SJCRH30 (cell line): Measurements from ENCODE around the gene APBB3. TPM values are rescaled to one million over a fixed set of nuclear protein-coding genes. Genes with fewer than 3 reads are reported as not detected.

Experiments used
- DNase-seq, 2 experiments: peaks; one replicate each; pipeline ENCODE4 v3.0.0-alpha.2; 2015 to 2020
- H3K27ac ChIP-seq: fragments of 250-450 bp; sonication (Bioruptor Pico); 2 replicates; pipeline ENCODE4 v1.5.1; 2020; ENCODE audit warnings: mild to moderate bottlenecking, moderate library complexity
- H3K27me3 ChIP-seq: fragments of 250-450 bp; sonication (Bioruptor Pico); 2 replicates; pipeline ENCODE4 v1.5.1; 2020; ENCODE audit warnings: mild to moderate bottlenecking, moderate library complexity
- H3K36me3 ChIP-seq: fragments of 250-450 bp; sonication (Bioruptor Pico); 2 replicates; pipeline ENCODE4 v1.5.1; 2020; ENCODE audit warnings: mild to moderate bottlenecking, moderate library complexity
- H3K4me1 ChIP-seq: fragments of 250-450 bp; sonication (Bioruptor Pico); 2 replicates; pipeline ENCODE4 v1.5.1; 2020; ENCODE audit warnings: mild to moderate bottlenecking, moderate library complexity
- H3K4me3 ChIP-seq: fragments of 250-450 bp; sonication (Bioruptor Pico); 2 replicates; pipeline ENCODE4 v1.5.1; 2020; ENCODE audit warnings: mild to moderate bottlenecking, moderate library complexity
- H3K9me3 ChIP-seq: fragments of 250-450 bp; sonication (Bioruptor Pico); replicated peaks from 2 replicates; pipeline ENCODE4 v1.5.1; 2020; ENCODE audit warnings: mild to moderate bottlenecking, moderate library complexity
- total RNA-seq: library from RNA; depleted of rRNA; stranded (reverse); fragments of >200 nt; shearing (Covaris generic); gene quantifications from 2 replicates; pipeline ENCODE4 v1.2.3, GENCODE V29; 2014

Gene APBB3
- total RNA-seq, 1 experiment from 2014 or later, result 16.9 TPM

DNA sequence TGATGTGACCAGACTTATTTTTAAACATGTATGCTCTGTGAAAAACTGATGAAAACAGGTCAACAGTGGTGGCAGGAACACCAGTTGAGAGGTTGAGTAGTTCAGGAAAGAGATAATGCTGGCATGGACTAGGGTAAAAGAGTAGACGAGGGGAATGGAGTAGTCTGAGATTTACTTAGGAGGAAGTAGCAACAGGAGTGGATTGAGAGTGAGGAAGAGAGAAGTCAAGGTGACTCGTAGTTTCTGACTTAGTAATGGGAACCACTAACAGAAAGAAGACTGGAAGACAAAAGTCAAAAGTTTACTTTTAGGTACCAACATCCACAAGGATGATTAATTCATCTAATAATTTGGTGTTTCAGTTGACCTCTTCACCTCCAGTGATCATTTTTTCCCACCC is 10.7 kb downstream of the APBB3 start:
- no peak overlapping the region for H3K27ac ChIP-seq
- no peaks in the 10 kb centered on the region for H3K27me3 ChIP-seq
- peaks cover 9% of the 10 kb centered on the region for H3K4me1 ChIP-seq
- no peaks in the 10 kb centered on the region for H3K9me3 ChIP-seq
- no peak overlapping the region for H3K4me3 ChIP-seq
- H3K36me3 ChIP-seq, result peaks cover 40% of the 10 kb centered on the region
- DNase-seq, result no peak

DNA sequence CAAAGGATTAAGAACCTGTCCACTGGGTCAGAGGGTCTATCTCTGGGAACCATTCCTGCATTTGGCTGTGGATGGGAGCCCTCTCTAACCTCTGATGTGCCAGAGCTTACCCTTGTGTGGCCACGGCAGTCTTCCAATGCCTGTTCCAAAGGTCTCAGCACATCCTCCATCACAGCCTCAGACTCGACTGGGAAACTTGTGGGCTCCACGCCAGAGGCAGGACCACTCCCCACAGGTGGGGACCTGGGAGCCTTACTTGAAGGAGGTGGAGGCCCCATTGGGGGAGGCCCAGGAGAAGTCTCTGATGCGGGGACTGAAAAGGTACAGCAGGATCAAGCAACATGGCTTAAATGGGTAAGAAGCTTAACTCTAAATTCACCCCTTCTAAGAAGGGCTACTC is 12.5 kb downstream of the APBB3 start:
- H3K9me3 ChIP-seq, result no peaks in the 10 kb centered on the region
- peaks cover 5% of the 10 kb centered on the region; the same call in 1 of the 2 replicates for H3K4me1 ChIP-seq
- no peaks in the 10 kb centered on the region for H3K27me3 ChIP-seq
- peaks cover 48% of the 10 kb centered on the region for H3K36me3 ChIP-seq
- no peak overlapping the region for H3K4me3 ChIP-seq
- DNase-seq, result no peak
- no peak overlapping the region for H3K27ac ChIP-seq

DNA sequence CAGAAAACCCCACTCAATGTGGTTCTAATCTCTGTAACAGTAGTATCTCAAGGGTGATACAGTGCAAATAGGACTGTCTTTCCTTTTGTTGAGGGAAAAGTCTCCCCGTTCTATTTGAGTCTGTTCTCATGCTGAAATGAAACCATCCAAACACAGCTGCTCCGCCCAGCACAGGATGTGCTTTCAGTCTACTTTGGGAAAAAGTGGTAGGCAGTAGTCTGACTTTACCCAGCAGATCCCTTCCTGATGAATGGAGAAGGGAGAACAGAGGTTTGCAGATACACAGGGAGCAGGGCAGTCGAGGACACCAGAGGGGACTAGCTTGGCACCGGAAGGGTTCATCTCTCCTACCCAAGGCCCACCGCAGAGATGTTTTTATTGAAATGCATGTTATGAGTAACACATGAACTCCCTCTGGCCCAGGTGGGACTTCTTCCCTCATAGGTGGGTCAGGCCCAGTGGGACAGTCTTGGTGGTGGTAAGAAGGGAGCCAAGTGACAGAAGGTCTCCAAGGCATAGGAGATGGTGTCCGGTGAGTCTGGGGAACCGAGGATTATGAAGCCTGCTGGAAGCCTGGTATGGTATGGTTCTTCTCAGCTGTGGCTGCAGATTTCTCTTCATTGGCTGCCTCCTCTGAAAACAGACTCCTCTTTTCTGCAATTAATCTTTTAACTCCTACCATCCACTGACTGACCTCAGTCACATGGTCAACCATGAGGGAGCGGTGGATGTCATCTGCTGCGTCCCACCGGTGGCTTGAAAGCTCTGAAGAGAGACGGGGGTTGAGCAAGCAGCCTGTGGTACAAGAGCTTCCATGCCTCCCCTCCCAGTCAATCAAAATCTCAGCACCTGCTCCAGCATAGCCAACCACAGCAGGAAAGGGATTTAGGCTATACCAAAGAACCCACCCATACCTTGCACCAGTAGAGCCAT is 14.0 kb downstream of the APBB3 start:
- Histone ChIP-seq H3K4me1 (no peaks in the 10 kb centered on the region), H3K36me3 (peaks cover 50% of the 10 kb centered on the region), H3K27me3 (no peaks in the 10 kb centered on the region), H3K27ac (no peak overlapping the region), H3K9me3 (no peaks in the 10 kb centered on the region), H3K4me3 (no peak overlapping the region)
- no peak for DNase-seq

DNA sequence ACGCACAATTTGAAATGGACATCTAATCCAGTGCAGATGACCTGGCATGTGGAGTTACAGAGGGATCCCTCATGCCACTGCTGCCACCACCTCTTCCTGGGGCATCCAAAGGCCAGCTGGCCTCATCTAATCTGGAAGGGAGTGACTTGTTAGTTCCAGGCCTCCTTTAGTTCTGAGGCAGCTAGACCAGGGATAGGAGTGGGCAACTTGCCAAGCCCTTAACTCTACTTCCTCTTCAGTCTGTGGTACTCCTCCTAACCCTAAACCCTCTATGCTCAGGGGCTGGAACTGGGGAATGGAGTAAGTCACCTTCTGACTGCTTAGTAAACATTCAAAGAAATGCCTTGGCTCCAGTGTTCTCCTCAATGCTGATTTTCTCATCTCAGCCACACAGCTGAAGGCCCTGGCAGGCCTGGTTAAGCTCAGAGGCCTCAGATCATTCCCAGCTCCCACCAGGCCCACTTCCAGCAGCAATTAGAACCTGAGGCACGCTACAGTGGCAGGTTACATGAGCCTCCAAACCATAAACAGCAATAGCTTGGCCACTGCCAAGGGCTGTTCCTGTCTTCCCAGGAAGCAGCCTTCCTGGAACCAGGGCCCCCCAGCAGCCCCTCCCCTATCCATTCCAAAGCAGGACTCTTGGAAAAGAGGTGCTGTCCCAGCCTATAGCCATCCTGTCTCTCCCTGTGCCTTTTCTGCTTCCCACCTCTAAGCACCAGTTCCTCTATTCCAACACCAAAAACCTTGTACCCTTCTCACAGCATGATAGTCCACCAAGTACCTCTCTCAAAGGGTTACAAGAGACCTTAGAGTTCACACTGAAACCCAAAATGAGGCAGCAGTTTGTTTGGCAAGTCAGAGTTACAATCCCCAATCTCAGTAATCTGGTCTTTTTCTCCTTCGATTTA is 14.9 kb downstream of the APBB3 start:
- H3K27ac ChIP-seq, result no peak overlapping the region
- peak in 1 of 2 experiments; percentile 33 for DNase-seq

DNA sequence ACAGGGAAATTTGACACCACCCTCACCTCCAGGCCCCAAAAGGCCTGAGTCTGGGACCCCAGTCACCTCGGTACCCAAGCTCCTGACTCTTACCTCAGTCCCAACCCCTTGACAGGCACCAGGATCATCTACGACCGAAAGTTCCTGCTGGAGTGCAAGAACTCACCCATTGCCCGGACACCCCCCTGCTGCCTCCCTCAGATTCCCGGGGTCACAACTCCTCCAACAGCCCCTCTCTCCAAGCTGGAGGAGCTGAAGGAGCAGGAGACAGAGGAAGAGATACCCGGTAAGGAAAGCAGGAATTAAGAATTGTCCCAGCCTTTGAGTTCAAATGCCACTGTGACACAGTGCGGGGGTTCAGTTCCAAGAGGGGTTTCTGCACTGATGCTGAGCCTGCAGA is 15.6 kb downstream of the APBB3 start:
- no peak for DNase-seq
- no peaks in the 10 kb centered on the region for H3K4me1 ChIP-seq
- H3K4me3 ChIP-seq, result no peak overlapping the region
- H3K27ac ChIP-seq, result no peak overlapping the region
- H3K27me3 ChIP-seq, result no peaks in the 10 kb centered on the region
- peaks cover 60% of the 10 kb centered on the region for H3K36me3 ChIP-seq
- H3K9me3 ChIP-seq, result no peaks in the 10 kb centered on the region

More for the DNA sequence above, 14.9 kb downstream of the APBB3 start:
- H3K27me3 ChIP-seq, result no peaks in the 10 kb centered on the region
- H3K4me3 ChIP-seq, result no peak overlapping the region
- peaks cover 55% of the 10 kb centered on the region for H3K36me3 ChIP-seq
- H3K9me3 ChIP-seq, result no peaks in the 10 kb centered on the region
- H3K4me1 ChIP-seq, result no peaks in the 10 kb centered on the region

DNA sequence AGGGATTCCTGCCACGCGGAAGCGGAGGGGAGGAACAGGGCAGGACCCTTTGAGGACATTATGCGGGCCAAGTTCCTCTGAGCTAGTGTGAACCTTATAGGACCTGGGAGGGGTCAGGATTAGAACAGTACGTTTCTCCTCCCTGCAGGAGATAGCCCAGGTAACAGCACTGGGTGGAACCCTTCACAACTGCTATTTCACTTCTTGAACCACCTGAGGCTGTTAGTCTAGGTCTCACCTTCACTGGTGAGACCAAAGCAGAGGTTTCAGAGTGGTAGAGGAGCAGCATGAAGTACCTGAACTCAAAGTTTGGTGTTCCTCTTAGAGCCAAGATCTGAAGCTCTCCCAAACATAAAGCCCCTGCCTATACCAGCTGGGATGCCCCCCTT is 16.1 kb downstream of the APBB3 start:
- Histone ChIP-seq H3K36me3 (peaks cover 57% of the 10 kb centered on the region), H3K27ac (no peak overlapping the region), H3K4me1 (no peaks in the 10 kb centered on the region), H3K4me3 (no peak overlapping the region), H3K9me3 (no peaks in the 10 kb centered on the region), H3K27me3 (no peaks in the 10 kb centered on the region)
- no peak for DNase-seq

DNA sequence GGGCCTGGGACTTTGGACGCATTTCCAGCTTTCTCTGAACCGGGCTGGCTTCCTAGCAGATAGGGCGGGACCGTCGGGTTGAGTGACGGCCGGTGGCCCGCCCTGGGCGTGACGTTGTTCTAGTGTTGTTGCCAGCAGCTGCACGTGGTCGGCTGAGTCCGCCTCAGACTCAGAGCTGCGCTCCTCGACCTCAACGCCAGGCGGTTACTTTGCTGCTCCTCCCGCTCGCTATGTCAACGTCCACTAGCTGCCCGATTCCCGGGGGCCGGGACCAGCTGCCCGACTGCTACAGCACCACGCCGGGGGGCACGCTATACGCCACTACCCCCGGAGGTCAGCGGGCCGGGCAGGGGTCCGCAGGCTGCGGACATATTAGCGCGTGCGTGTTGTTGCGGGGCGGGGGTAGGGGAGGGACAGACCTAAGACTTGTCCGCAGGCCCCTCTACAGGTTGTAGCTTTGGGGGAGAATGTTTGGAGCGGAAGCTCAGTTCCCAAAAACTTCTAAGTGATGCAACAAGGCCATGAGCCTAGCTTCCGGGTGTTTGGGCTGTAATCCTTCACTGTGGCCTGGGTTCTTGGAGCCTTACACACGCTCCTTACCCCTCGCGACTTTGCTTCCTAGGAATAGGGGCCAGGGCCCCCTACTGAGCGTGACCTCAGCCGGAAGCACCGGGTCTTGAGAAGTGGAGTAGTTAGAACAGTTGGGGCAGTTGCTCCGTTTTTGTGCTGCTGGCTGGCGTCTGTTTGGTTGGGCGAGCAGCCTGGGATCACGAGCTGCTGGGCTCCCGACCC is 16.7 kb downstream of the APBB3 start, which contains the start of gene EIF4EBP3:
Gene EIF4EBP3, plus strand, starts transcription at position 155 of the 792 bp plus-strand sequence. Its CDS starts 76 bp downstream, at position 231.
- no peaks in the 10 kb centered on the region for H3K27me3 ChIP-seq

DNA sequence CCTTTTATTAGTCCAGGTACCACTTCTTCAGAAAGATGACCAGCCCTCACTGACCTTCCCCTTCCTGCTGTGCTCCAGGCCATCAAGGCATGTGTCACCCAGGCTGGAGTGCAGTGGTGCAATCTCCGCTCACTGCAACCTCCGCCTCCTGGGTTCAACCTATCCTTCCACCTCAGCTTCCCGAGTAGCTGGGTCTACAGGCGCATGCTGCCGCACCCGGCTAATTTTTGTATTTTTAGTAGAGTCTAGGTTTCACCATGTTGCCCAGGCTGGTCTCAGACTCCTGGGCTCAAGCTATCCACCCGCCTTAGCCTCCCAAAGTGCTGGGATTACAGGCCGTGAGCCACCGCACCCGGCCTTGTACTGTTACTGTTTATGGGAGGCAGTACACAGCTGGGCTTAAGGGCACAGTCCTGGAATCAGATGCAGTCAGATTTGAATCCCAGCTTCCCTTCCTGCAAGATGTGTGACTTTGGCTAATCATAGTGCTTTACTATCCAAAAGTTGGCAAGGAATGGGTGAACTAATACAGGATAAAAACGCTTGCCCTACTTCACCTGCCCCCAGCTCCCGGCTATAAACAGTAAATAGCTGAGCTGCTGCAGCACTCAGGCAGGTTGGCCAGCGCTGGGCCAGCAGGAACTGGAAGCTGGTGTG is 17.4 kb downstream of the APBB3 start:
- H3K4me3 ChIP-seq, result no peak overlapping the region

More for the DNA sequence above, 16.7 kb downstream of the APBB3 start, which contains the start of gene EIF4EBP3:
- H3K36me3 ChIP-seq, result peaks cover 53% of the 10 kb centered on the region
- no peak for DNase-seq
- H3K4me1 ChIP-seq, result no peaks in the 10 kb centered on the region
- H3K9me3 ChIP-seq, result no peaks in the 10 kb centered on the region
- no peak within 1 kb of the TSS for H3K27ac ChIP-seq
- no peak within 1 kb of the TSS for H3K4me3 ChIP-seq

DNA sequence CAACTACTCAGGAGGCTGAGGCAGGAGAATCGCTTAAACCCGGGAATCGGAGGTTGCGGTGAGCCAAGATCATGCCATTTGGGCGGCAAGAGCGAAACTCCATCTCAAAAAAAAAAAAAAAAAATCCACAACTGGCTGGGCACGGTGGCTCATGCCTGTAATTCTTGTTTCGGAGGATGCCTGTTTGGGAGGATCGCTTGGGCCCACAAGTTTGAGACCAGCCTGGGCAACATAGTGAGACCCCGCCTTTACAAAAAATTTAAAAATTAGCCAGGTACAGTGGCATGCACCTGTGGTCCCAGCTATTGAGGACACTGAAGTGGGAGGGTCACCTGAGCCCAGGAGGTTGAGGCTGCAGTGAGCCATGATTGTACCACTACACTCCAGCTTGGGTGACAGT is 18.8 kb downstream of the APBB3 start:
- H3K4me1 ChIP-seq, result no peaks in the 10 kb centered on the region
- no peaks in the 10 kb centered on the region for H3K9me3 ChIP-seq
- peaks cover 52% of the 10 kb centered on the region for H3K36me3 ChIP-seq

More for the DNA sequence above, 17.4 kb downstream of the APBB3 start:
- H3K36me3 ChIP-seq, result peaks cover 52% of the 10 kb centered on the region
- no peaks in the 10 kb centered on the region for H3K27me3 ChIP-seq
- H3K9me3 ChIP-seq, result no peaks in the 10 kb centered on the region
- no peaks in the 10 kb centered on the region for H3K4me1 ChIP-seq
- no peak overlapping the region for H3K27ac ChIP-seq
- DNase-seq, result no peak

DNA sequence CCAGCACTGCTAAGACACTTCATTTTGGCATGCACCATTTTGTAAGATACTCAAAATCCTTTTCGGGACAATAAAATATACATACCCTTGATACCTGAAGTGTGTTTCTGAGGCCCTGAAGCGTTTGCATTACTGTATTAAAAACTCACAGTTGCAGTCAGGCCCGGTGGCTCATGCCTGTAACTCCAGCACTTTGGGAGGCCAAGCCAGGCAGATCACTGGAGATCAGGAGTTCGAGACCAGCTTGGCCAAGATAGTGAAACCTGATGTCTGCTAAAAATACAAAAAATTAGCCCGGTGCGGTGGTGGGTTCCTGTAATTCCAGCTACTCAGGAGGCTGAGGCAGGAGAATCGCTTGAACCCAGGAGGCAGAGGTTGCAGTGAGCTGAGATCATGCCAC is 19.4 kb downstream of the APBB3 start:
- no peaks in the 10 kb centered on the region for H3K4me1 ChIP-seq
- H3K9me3 ChIP-seq, result no peaks in the 10 kb centered on the region
- H3K4me3 ChIP-seq, result no peak overlapping the region
- no peaks in the 10 kb centered on the region for H3K27me3 ChIP-seq
- peaks cover 46% of the 10 kb centered on the region for H3K36me3 ChIP-seq
- DNase-seq, result no peak
- no peak overlapping the region for H3K27ac ChIP-seq

More for the DNA sequence above, 18.8 kb downstream of the APBB3 start:
- Histone ChIP-seq H3K27ac (no peak overlapping the region), H3K4me3 (no peak overlapping the region), H3K27me3 (no peaks in the 10 kb centered on the region)
- no peak for DNase-seq

DNA sequence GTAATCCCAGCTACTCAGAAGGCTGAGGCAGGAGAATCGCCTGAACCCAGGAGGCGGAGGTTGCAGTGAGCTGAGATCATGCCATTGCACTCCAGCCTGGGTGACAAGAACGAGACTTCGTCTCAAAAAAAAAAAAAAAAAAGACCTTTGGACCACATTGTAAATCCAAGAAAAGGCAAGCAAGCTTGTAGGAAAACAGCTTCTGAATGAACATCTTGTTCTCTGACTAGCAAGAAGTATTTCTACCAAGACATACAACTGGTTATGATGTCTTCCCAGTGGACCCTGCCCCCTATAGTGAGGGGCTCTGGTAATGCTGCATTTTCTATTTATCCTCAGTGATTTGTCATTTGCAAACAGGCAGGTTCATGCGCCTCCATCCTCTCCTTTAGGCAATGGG is 21.4 kb downstream of the APBB3 start:
- no peak overlapping the region for H3K27ac ChIP-seq
- H3K4me3 ChIP-seq, result no peak overlapping the region
- H3K27me3 ChIP-seq, result no peaks in the 10 kb centered on the region
- H3K9me3 ChIP-seq, result no peaks in the 10 kb centered on the region
- no peak for DNase-seq
- H3K36me3 ChIP-seq, result peaks cover 56% of the 10 kb centered on the region
- H3K4me1 ChIP-seq, result no peaks in the 10 kb centered on the region

DNA sequence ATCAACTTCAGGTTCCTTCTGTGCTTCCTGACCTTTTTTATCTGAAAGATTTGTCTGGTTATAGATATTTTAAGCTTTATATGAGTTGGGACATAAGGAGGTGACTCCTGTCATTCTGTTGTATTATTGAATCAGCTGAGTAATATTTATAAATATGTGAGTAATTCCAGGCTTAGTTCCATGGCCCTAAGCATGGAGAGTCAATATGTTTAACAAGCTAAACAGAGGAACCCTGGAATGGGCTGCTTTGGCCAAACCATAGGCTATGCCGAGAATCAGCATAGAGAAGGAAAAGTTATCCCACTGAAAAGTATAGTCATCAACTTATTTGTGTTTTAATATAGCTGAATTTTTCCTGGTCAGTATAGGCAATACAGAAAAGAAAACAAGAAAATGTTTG is 24.2 kb downstream of the APBB3 start:
- no peak for DNase-seq
- H3K36me3 ChIP-seq, result peaks cover 72% of the 10 kb centered on the region
- no peaks in the 10 kb centered on the region for H3K4me1 ChIP-seq

DNA sequence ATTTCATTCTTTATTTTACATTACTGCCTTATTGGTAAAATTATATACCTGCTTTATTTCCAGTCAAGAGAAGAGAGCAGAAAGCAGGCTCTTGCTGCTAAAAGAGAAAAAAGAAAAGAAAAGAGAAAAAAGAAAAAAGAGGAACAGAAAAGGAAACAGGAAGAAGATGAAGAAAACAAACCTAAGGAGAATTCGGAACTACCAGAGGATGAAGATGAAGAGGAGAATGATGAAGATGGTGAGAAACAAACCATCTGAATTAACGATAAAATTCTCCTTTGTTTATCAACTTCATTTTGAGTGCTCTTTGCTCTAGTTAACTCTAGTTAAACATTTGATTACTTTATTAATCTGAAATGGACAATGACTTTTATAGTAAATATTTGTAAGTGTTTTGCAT is 40.4 kb downstream of the APBB3 start:
- H3K9me3 ChIP-seq, result no peaks in the 10 kb centered on the region
- no peak for DNase-seq
- peaks cover 52% of the 10 kb centered on the region for H3K36me3 ChIP-seq
- no peaks in the 10 kb centered on the region for H3K27me3 ChIP-seq
- no peaks in the 10 kb centered on the region for H3K4me1 ChIP-seq
- no peak overlapping the region for H3K4me3 ChIP-seq
- H3K27ac ChIP-seq, result no peak overlapping the region

More for the DNA sequence above, 24.2 kb downstream of the APBB3 start:
- H3K27me3 ChIP-seq, result no peaks in the 10 kb centered on the region
- no peaks in the 10 kb centered on the region for H3K9me3 ChIP-seq
- H3K4me3 ChIP-seq, result no peak overlapping the region
- no peak overlapping the region for H3K27ac ChIP-seq

DNA sequence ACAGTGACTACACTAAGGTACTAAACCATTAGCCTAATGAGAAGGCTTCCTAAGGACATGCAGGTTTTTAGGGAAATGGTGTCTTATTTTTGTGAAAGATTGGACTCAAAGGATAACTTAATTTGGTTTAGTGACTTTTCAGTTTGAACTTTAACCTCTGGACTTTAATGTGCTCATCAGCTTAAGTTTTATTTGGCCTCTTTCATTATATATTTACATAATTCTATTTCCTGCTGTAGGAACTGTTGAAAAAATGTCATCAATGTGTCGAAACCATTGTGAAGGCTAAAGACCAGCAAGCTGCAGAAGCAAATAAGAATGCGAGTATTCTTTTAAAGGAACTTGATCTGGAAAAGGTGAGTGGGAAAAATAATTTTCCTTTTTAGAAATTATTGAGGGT is 51.3 kb downstream of the APBB3 start:
- Histone ChIP-seq H3K4me3 (no peak overlapping the region), H3K9me3 (no peaks in the 10 kb centered on the region), H3K27ac (no peak overlapping the region), H3K27me3 (no peaks in the 10 kb centered on the region), H3K36me3 (peaks cover 72% of the 10 kb centered on the region), H3K4me1 (peaks cover 5% of the 10 kb centered on the region; the same call in 1 of the 2 replicates)
- DNase-seq, result no peak
